Measurements from ENCODE around the gene ATXN1.

The ATXN1 gene

DNA sequence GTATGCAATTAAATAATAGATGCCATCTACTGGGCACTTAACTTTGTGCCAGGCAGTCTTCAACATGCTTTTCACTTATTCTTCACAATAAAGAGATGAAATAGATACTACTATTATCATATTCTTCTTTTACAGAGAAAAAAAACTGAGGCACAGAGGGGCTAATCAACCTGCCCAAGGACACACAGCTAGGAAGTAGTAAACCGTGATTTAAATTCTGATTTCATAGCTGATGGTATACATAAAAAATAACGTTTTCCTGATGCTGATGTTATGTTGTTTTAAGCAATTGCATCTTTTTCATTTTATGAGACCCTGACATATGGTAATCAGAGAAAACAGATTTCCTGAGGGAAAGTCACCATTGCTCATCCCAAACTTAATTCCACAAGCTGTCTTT, 45.1 kb upstream of the ATXN1 start:
- Histone ChIP-seq H3K4me3 (ENCODE audit: low read length in 2 of 2) (no peak overlapping the region), H2BK5ac (ENCODE audit: low read length) (no peak overlapping the region), H4K8ac (ENCODE audit: low read depth, low read length) (no peak overlapping the region), H2AFZ (ENCODE audit: low read length) (no peak overlapping the region), H3K27me3 (ENCODE audit: control insufficient read depth in 3 of 3, insufficient read depth in 3 of 3, low read depth in 1 of 3, low read length in 3 of 3) (peaks cover 0 to 8% (median 7%) of the 10 kb centered on the region in 3 experiments), H3K23ac (ENCODE audit: low read depth, low read length, poor library complexity) (no peak overlapping the region), H3K4me1 (ENCODE audit: control insufficient read depth in 2 of 2, insufficient read depth in 1 of 2, low read depth in 1 of 2, low read length in 2 of 2) (peaks cover 7 to 14% of the 10 kb centered on the region in 2 donors), H2BK120ac (ENCODE audit: low read depth, low read length) (no peak overlapping the region), H2BK15ac (ENCODE audit: low read length) (no peak overlapping the region), H3K18ac (ENCODE audit: low read length) (no peak overlapping the region), H3K14ac (ENCODE audit: low read length) (no peak overlapping the region), H3K27ac (replicated peaks; ENCODE audit: low read length) (no peak overlapping the region), H3K4me2 (ENCODE audit: insufficient read depth, low read length, poor library complexity, severe bottlenecking) (no peak overlapping the region), H2AK5ac (ENCODE audit: low read depth, low read length) (no peak overlapping the region), H3K79me1 (ENCODE audit: low read depth, low read length) (no peaks in the 10 kb centered on the region), H4K91ac (ENCODE audit: low read depth, low read length, poor library complexity) (no peak overlapping the region), H2BK12ac (ENCODE audit: low read length) (no peak overlapping the region), H3K4ac (ENCODE audit: low read length) (no peak overlapping the region), H3K36me3 (replicated peaks in 1 of 2; ENCODE audit: control insufficient read depth in 2 of 2, insufficient read depth in 2 of 2, low read length in 2 of 2) (no peaks in the 10 kb centered on the region), H3K9ac (ENCODE audit: low read depth, low read length, poor library complexity) (no peak overlapping the region), H3K9me3 (replicated peaks in 1 of 2; ENCODE audit: control insufficient read depth in 2 of 2, insufficient read depth in 1 of 2, low read depth in 1 of 2, low read length in 2 of 2) (no peaks in the 10 kb centered on the region)
- no peak for DNase-seq (ENCODE audit: low spot score)
- no CpG with 5 or more reads among the region's 2 CpGs for WGBS, 2 donors (ENCODE audit: extremely low coverage in 2 of 2, insufficient read length in 2 of 2, insufficient replicate concordance in 1 of 2)

DNA sequence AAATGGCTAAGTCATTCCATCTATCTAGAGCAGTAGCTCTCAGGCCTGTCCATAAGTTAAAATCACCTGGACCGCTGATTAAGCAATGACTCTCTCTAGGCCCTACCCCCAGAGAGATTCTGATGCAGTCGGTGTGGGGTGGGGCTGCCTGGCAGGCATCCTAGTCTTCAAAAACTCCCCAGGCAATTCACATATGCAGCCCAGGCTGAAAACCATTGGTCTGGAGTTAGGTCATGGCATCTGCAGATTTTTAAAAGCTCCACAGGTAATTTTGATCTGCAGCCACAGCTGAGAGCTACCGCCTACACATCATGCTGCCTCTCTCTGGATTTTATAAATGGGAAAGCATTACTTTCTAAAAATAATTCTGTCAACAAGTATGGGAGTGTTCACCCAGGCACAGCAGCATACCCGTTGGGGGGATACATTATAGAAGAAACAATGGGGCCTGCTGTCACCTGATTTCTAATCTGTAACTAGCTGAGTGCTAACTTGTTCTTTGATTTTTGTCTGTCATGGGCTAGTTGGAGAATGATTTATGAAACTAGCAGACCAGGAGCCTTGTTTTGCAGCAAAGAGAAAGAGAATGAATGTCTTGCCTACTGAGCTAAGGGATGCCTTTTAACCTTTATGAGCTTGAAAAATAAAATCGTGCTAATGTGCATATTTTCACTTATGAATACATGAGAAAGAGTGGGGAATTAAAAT, 44.1 kb upstream of the ATXN1 start:
- Histone ChIP-seq H3K27me3 (ENCODE audit: control insufficient read depth in 3 of 3, insufficient read depth in 3 of 3, low read depth in 1 of 3, low read length in 3 of 3) (peaks cover 0 to 13% (median 7%) of the 10 kb centered on the region in 3 experiments), H4K91ac (ENCODE audit: low read depth, low read length, poor library complexity) (no peak overlapping the region), H4K8ac (ENCODE audit: low read depth, low read length) (no peak overlapping the region), H3K4ac (ENCODE audit: low read length) (no peak overlapping the region), H3K9ac (ENCODE audit: low read depth, low read length, poor library complexity) (no peak overlapping the region), H3K9me3 (replicated peaks in 1 of 2; ENCODE audit: control insufficient read depth in 2 of 2, insufficient read depth in 1 of 2, low read depth in 1 of 2, low read length in 2 of 2) (no peaks in the 10 kb centered on the region), H2AK5ac (ENCODE audit: low read depth, low read length) (no peak overlapping the region), H3K14ac (ENCODE audit: low read length) (no peak overlapping the region), H3K79me1 (ENCODE audit: low read depth, low read length) (no peaks in the 10 kb centered on the region), H3K4me3 (ENCODE audit: low read length in 2 of 2) (no peak overlapping the region), H3K23ac (ENCODE audit: low read depth, low read length, poor library complexity) (no peak overlapping the region), H2BK12ac (ENCODE audit: low read length) (no peak overlapping the region), H3K4me1 (ENCODE audit: control insufficient read depth in 2 of 2, insufficient read depth in 1 of 2, low read depth in 1 of 2, low read length in 2 of 2) (peaks cover 7 to 14% of the 10 kb centered on the region in 2 donors), H3K27ac (replicated peaks; ENCODE audit: low read length) (no peak overlapping the region), H3K36me3 (replicated peaks in 1 of 2; ENCODE audit: control insufficient read depth in 2 of 2, insufficient read depth in 2 of 2, low read length in 2 of 2) (no peaks in the 10 kb centered on the region), H3K18ac (ENCODE audit: low read length) (no peak overlapping the region), H2AFZ (ENCODE audit: low read length) (peak overlapping the region; percentile 69), H2BK15ac (ENCODE audit: low read length) (no peak overlapping the region), H2BK120ac (ENCODE audit: low read depth, low read length) (no peak overlapping the region), H3K4me2 (ENCODE audit: insufficient read depth, low read length, poor library complexity, severe bottlenecking) (no peak overlapping the region), H2BK5ac (ENCODE audit: low read length) (no peak overlapping the region)
- no peak for DNase-seq (ENCODE audit: low spot score)
- no CpG with 5 or more reads among the region's 5 CpGs for WGBS, 2 donors (ENCODE audit: extremely low coverage in 2 of 2, insufficient read length in 2 of 2, insufficient replicate concordance in 1 of 2)

DNA sequence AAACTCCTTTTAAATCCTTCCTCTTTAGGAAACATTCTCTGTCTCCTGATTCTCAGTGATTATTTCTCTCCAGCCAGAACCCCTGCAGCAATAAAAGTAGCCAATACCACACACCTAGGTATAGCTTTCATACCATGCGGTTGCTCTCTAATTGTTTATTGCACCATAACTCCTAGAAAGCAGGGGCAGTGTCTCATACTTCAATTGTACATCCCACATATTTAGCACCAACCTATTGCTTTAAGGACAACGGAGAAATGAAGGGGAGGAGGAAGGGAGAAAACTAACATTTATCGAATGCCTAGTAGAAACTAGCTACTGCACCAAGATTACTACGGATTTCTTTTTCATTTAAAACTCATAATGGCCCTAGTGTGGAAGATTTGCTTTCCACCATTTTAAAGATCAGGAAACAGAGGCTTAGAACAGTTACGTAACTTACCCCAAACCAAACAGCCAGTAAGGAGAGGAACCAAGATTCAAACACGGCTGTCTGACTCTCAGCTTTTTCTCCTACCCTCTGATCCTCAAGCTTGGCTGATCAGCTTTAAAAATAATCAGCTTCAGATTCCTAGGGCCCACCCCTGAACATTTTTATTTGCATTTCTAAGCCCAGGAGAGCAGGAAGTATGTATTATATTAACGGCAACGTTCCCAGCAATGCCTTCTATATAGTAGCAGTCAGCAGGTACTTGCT, 43.4 kb upstream of the ATXN1 start:
- Histone ChIP-seq H3K27ac (replicated peaks; ENCODE audit: low read length) (no peak overlapping the region), H2AFZ (ENCODE audit: low read length) (peak overlapping the region; percentile 69), H3K36me3 (replicated peaks in 1 of 2; ENCODE audit: control insufficient read depth in 2 of 2, insufficient read depth in 2 of 2, low read length in 2 of 2) (no peaks in the 10 kb centered on the region), H3K4ac (ENCODE audit: low read length) (no peak overlapping the region), H3K9ac (ENCODE audit: low read depth, low read length, poor library complexity) (no peak overlapping the region), H3K4me2 (ENCODE audit: insufficient read depth, low read length, poor library complexity, severe bottlenecking) (no peak overlapping the region), H2BK5ac (ENCODE audit: low read length) (no peak overlapping the region), H4K8ac (ENCODE audit: low read depth, low read length) (no peak overlapping the region), H3K18ac (ENCODE audit: low read length) (no peak overlapping the region), H3K79me1 (ENCODE audit: low read depth, low read length) (no peaks in the 10 kb centered on the region), H2AK5ac (ENCODE audit: low read depth, low read length) (no peak overlapping the region), H3K23ac (ENCODE audit: low read depth, low read length, poor library complexity) (no peak overlapping the region), H2BK15ac (ENCODE audit: low read length) (no peak overlapping the region), H3K4me3 (ENCODE audit: low read length in 2 of 2) (no peak overlapping the region), H3K14ac (ENCODE audit: low read length) (no peak overlapping the region), H3K9me3 (replicated peaks in 1 of 2; ENCODE audit: control insufficient read depth in 2 of 2, insufficient read depth in 1 of 2, low read depth in 1 of 2, low read length in 2 of 2) (no peaks in the 10 kb centered on the region), H4K91ac (ENCODE audit: low read depth, low read length, poor library complexity) (no peak overlapping the region), H3K27me3 (ENCODE audit: control insufficient read depth in 3 of 3, insufficient read depth in 3 of 3, low read depth in 1 of 3, low read length in 3 of 3) (peaks cover 0 to 17% (median 7%) of the 10 kb centered on the region in 3 experiments), H2BK12ac (ENCODE audit: low read length) (no peak overlapping the region), H3K4me1 (ENCODE audit: control insufficient read depth in 2 of 2, insufficient read depth in 1 of 2, low read depth in 1 of 2, low read length in 2 of 2) (peaks cover 7 to 14% of the 10 kb centered on the region in 2 donors), H2BK120ac (ENCODE audit: low read depth, low read length) (no peak overlapping the region)
- WGBS, 2 donors (ENCODE audit: extremely low coverage in 2 of 2, insufficient read length in 2 of 2, insufficient replicate concordance in 1 of 2): no CpG with 5 or more reads among the region's 8 CpGs
- no peak for DNase-seq (ENCODE audit: low spot score)
